ENCODE results near the gene PLEKHM3. TPM values are rescaled to one million over a fixed set of nuclear protein-coding genes. Genes with fewer than 3 reads are reported as not detected.

PLEKHM3 gene
- total RNA-seq, 1 experiment from 2014 or later: 8.4 TPM

- no TSS peak for BruUV-seq (replicated peaks)
- CTCF ChIA-PET: no interaction called here
Observed at GRCh38 chr2:207901829-207902228, 123.5 kb downstream of the PLEKHM3 start.

GRCh38 chr2:207901401-207901800, 123.9 kb downstream of the PLEKHM3 start:
- no TSS peak for BruUV-seq (replicated peaks)
- TF ChIP-seq CTCF (conservative IDR thresholded peaks at IDR 0.05) (no peak), EZH2 (IDR thresholded peaks at IDR 0.05; ENCODE audit: low read depth) (no peak)
- Histone ChIP-seq H3F3A (ENCODE audit: insufficient read depth, low read depth) (no peaks in the 10 kb centered on the region), H3K4me3 (no peak overlapping the region), H3K4me2 (no peak overlapping the region), H3K9me2 (ENCODE audit: insufficient read depth) (no peaks in the 10 kb centered on the region), H3K36me3 (ENCODE audit: low read depth) (no peaks in the 10 kb centered on the region), H3K27me3 (ENCODE audit: insufficient read depth, low read depth) (no peaks in the 10 kb centered on the region), H3K9me3 (ENCODE audit: insufficient read depth, low read depth) (no peaks in the 10 kb centered on the region), H2AFZ (no peak overlapping the region), H4K20me1 (ENCODE audit: insufficient read depth) (no peaks in the 10 kb centered on the region), H3K27ac (no peak overlapping the region), H3K4me1 (replicated peaks; ENCODE audit: insufficient read depth) (no peaks in the 10 kb centered on the region), H3K79me2 (ENCODE audit: low read depth) (no peaks in the 10 kb centered on the region)
- intact Hi-C loops (cut with micrococcal nuclease; ENCODE audit: unreplicated experiment): no loop called here
- DNase-seq: no peak
- ChIA-PET POLR2A (ENCODE audit: unreplicated experiment) (no interaction called here), CTCF (no interaction called here)

More at GRCh38 chr2:207901829-207902228, 123.5 kb downstream of the PLEKHM3 start:
- Histone ChIP-seq H3K36me3 (ENCODE audit: low read depth) (no peaks in the 10 kb centered on the region), H3K27me3 (ENCODE audit: insufficient read depth, low read depth) (no peaks in the 10 kb centered on the region), H3K4me1 (replicated peaks; ENCODE audit: insufficient read depth) (no peaks in the 10 kb centered on the region), H3K9me3 (ENCODE audit: insufficient read depth, low read depth) (no peaks in the 10 kb centered on the region), H3F3A (ENCODE audit: insufficient read depth, low read depth) (no peaks in the 10 kb centered on the region), H2AFZ (no peak overlapping the region), H4K20me1 (ENCODE audit: insufficient read depth) (no peaks in the 10 kb centered on the region), H3K4me2 (no peak overlapping the region), H3K9me2 (ENCODE audit: insufficient read depth) (no peaks in the 10 kb centered on the region), H3K79me2 (ENCODE audit: low read depth) (no peaks in the 10 kb centered on the region), H3K4me3 (no peak overlapping the region), H3K27ac (no peak overlapping the region)
- POLR2A ChIA-PET (ENCODE audit: unreplicated experiment): no interaction called here
- DNase-seq: no peak
- intact Hi-C loops (cut with micrococcal nuclease; ENCODE audit: unreplicated experiment): no loop called here
- no peak for TF ChIP-seq CTCF (conservative IDR thresholded peaks at IDR 0.05)
- TF ChIP-seq EZH2 (IDR thresholded peaks at IDR 0.05; ENCODE audit: low read depth): no peak

GRCh38 chr2:207898354-207898695, 127.0 kb downstream of the PLEKHM3 start:
- Histone ChIP-seq H4K20me1 (ENCODE audit: insufficient read depth) (no peaks in the 10 kb centered on the region), H3K27me3 (ENCODE audit: insufficient read depth, low read depth) (no peaks in the 10 kb centered on the region), H3K36me3 (ENCODE audit: low read depth) (no peaks in the 10 kb centered on the region), H3K27ac (no peak overlapping the region), H3K4me2 (no peak overlapping the region), H3F3A (ENCODE audit: insufficient read depth, low read depth) (no peaks in the 10 kb centered on the region), H3K4me1 (replicated peaks; ENCODE audit: insufficient read depth) (no peaks in the 10 kb centered on the region), H3K4me3 (no peak overlapping the region), H3K9me3 (ENCODE audit: insufficient read depth, low read depth) (no peaks in the 10 kb centered on the region), H3K79me2 (ENCODE audit: low read depth) (no peaks in the 10 kb centered on the region), H2AFZ (no peak overlapping the region), H3K9me2 (ENCODE audit: insufficient read depth) (no peaks in the 10 kb centered on the region)
- ChIA-PET POLR2A (ENCODE audit: unreplicated experiment) (no interaction called here), CTCF (no interaction called here)
- TF ChIP-seq CTCF (conservative IDR thresholded peaks at IDR 0.05) (no peak), EZH2 (IDR thresholded peaks at IDR 0.05; ENCODE audit: low read depth) (no peak)
- DNase-seq: no peak
- BruUV-seq (replicated peaks): no TSS peak
- intact Hi-C loops (cut with micrococcal nuclease; ENCODE audit: unreplicated experiment): no loop called here
